A673 (cell line): Measurements from ENCODE around the gene APOF. TPM values are rescaled to one million over a fixed set of nuclear protein-coding genes. Genes with fewer than 3 reads are reported as not detected.
"Not testable (repeated sequence)": the region's sequence is repeated elsewhere in the genome, so short reads cannot be mapped to it uniquely, and the experiment has no call there.

ENCODE experiments used
- BruUV-seq: library from RNA; stranded (reverse); fragments of 400-500 nt; replicated peaks from 2 replicates; lab custom pipeline; 2021; lab: Mats Ljungman, UMichigan
- CTCF ChIA-PET: fragments of 300-600 bp; sonication (Branson Sonifier 250); formaldehyde crosslinking; loops from one replicate; lab custom pipeline; 2022; ENCODE audit warnings: antibody characterized with exemption; lab: Charles Lee
- POLR2A ChIA-PET: fragments of 300-600 bp; sonication (Branson Sonifier 250); formaldehyde crosslinking; loops from one replicate; lab custom pipeline; 2022; ENCODE audit warnings: antibody characterized with exemption; ENCODE audit not compliant: low non-redundant PET; lab: Charles Lee
- DNase-seq: peaks from one replicate; pipeline ENCODE4 v3.0.0-alpha.2; 2015; ENCODE audit warnings: low spot score
- H3K27ac ChIP-seq: fragments of 200-600 bp; sonication (generic); 2 replicates; pipeline ENCODE4 v1.5.1; 2016; ENCODE audit warnings: mixed run types, low read depth, mild to moderate bottlenecking, mixed read lengths, antibody characterized with exemption, low read length; ENCODE audit not compliant: poor library complexity, severe bottlenecking
- H3K27me3 ChIP-seq: fragments of 200-600 bp; sonication (generic); replicated peaks from 2 replicates; pipeline ENCODE4 v1.6.1; 2017; ENCODE audit warnings: mixed run types, low read depth, mild to moderate bottlenecking, mixed read lengths, antibody characterized with exemption, low read length; ENCODE audit not compliant: insufficient read depth, poor library complexity
- H3K36me3 ChIP-seq: fragments of 200-600 bp; sonication (generic); 2 replicates; pipeline ENCODE4 v1.6.1; 2016; ENCODE audit warnings: mixed run types, mild to moderate bottlenecking, mixed read lengths, antibody characterized with exemption, low read length; ENCODE audit not compliant: insufficient read depth, poor library complexity, severe bottlenecking
- H3K4me1 ChIP-seq: fragments of 200-600 bp; sonication (generic); 2 replicates; pipeline ENCODE4 v1.6.1; 2017; ENCODE audit warnings: mixed run types, mild to moderate bottlenecking, mixed read lengths, antibody characterized with exemption, low read length; ENCODE audit not compliant: insufficient read depth, poor library complexity, severe bottlenecking
- H3K4me3 ChIP-seq: fragments of 200-600 bp; sonication (generic); 2 replicates; pipeline ENCODE4 v1.5.1; 2016; ENCODE audit warnings: low read depth, mixed run types, mild to moderate bottlenecking, mixed read lengths, low read length; ENCODE audit not compliant: poor library complexity, severe bottlenecking
- H3K9me3 ChIP-seq: fragments of 200-600 bp; sonication (generic); 2 replicates; pipeline ENCODE4 v1.6.1; 2016; ENCODE audit warnings: mixed run types, low read depth, mild to moderate bottlenecking, mixed read lengths, antibody characterized with exemption, low read length; ENCODE audit not compliant: poor library complexity, severe bottlenecking
- CTCF ChIP-seq: fragments of 300-800, 200-600 bp; sonication (generic); conservative IDR thresholded peaks from 2 replicates; pipeline ENCODE4 v1.5.1; 2017; ENCODE audit warnings: low read depth, mild to moderate bottlenecking, antibody characterized with exemption, low read length, moderate library complexity, mixed read lengths
- EZH2 ChIP-seq: fragments of 200-600 bp; sonication (generic); IDR thresholded peaks from 2 replicates; pipeline ENCODE4 v1.6.1; 2017; ENCODE audit warnings: borderline replicate concordance, low read depth, mild to moderate bottlenecking, mixed read lengths, antibody characterized with exemption, low read length; ENCODE audit not compliant: poor library complexity, severe bottlenecking
- intact Hi-C: fragments of 100-400 bp; cut with micrococcal nuclease; formaldehyde crosslinking; loops from one replicate; pipeline ENCODE4 v1.10.0; 2022; ENCODE audit not compliant: unreplicated experiment
- total RNA-seq: library from RNA; stranded (reverse); gene quantifications from 2 replicates; pipeline ENCODE4 v1.2.3, GENCODE V29; 2021

APOF gene
- total RNA-seq, 1 experiment from 2014 or later, result not detected

GRCh38 chr12:56324206-56324605, 38.5 kb downstream of the APOF start:
- no peaks in the 10 kb centered on the region for H3K9me3 ChIP-seq
- no peaks in the 10 kb centered on the region for H3K4me1 ChIP-seq
- no peak overlapping the region for H3K4me3 ChIP-seq
- intact Hi-C loops, result no loop called here
- no peaks in the 10 kb centered on the region for H3K27me3 ChIP-seq
- ChIA-PET POLR2A (no interaction called here), CTCF (no interaction called here)
- TF ChIP-seq CTCF (no peak), EZH2 (no peak)
- H3K27ac ChIP-seq, result no peak overlapping the region
- no peak for DNase-seq
- BruUV-seq, result no TSS peak
- H3K36me3 ChIP-seq, result peaks cover 57% of the 10 kb centered on the region

- H3K4me1 ChIP-seq, H3K9me3 ChIP-seq, DNase-seq, intact Hi-C loops, H3K4me3 ChIP-seq, H3K27ac ChIP-seq, CTCF ChIA-PET, H3K27me3 ChIP-seq, BruUV-seq: not testable (repeated sequence)
- POLR2A ChIA-PET, result interaction anchor here (0.7 kb wide), 1 partner anchor 9 kb away, joined by 22 read pairs; no protein-coding TSS in a partner anchor
- H3K36me3 ChIP-seq, result peaks cover 51% of the 10 kb centered on the region
Observed at GRCh38 chr12:56321610-56322009, 41.0 kb downstream of the APOF start.

GRCh38 chr12:56321027-56321426, 41.6 kb downstream of the APOF start:
- ChIA-PET CTCF (no interaction called here), POLR2A (interaction anchor here (0.6 to 0.7 kb wide), 2 partner anchors 10 to 13 kb away, joined by 4 to 22 read pairs; no protein-coding TSS in a partner anchor)
- H3K27ac ChIP-seq, result no peak overlapping the region
- intact Hi-C loops, result no loop called here
- H3K4me1 ChIP-seq, result no peaks in the 10 kb centered on the region
- no peaks in the 10 kb centered on the region for H3K27me3 ChIP-seq
- H3K9me3 ChIP-seq, result no peaks in the 10 kb centered on the region
- no TSS peak for BruUV-seq
- TF ChIP-seq CTCF (no peak), EZH2 (no peak)
- H3K4me3 ChIP-seq, result no peak overlapping the region
- peaks cover 45% of the 10 kb centered on the region for H3K36me3 ChIP-seq
- no peak for DNase-seq

GRCh38 chr12:56317675-56318074, 45.0 kb downstream of the APOF start:
- no peak for TF ChIP-seq EZH2
- peak; percentile 35 for TF ChIP-seq CTCF
- POLR2A ChIA-PET, result no interaction called here
- Histone ChIP-seq H3K4me3 (no peak overlapping the region), H3K4me1 (peaks cover 8% of the 10 kb centered on the region), H3K27ac (no peak overlapping the region), H3K9me3 (no peaks in the 10 kb centered on the region), H3K36me3 (peaks cover 30% of the 10 kb centered on the region), H3K27me3 (no peaks in the 10 kb centered on the region)
- DNase-seq, result no peak
- BruUV-seq, result no TSS peak
- CTCF ChIA-PET, result interaction anchor here (0.6 kb wide), 1 partner anchor 12 kb away, joined by 10 read pairs; no protein-coding TSS in a partner anchor
- intact Hi-C loops, result loop anchor here (5.0 kb wide), 1 partner anchor 145 kb away; no protein-coding TSS in a partner anchor
